Choroid plexus epithelial cell (primary cell): ENCODE data around the gene COP1.

Experiments
- DNase-seq: peaks from one replicate; pipeline ENCODE4 v3.0.0-alpha.2; 2010; ENCODE audit warnings: low read depth
- H3K4me3 ChIP-seq: 2 replicates; pipeline ENCODE4 v1.5.1; 2011; ENCODE audit warnings: low read depth, mild to moderate bottlenecking, control low read depth, low read length, moderate library complexity
- TF ChIP-seq, protein P1 (sequence below): conservative IDR thresholded peaks from 2 replicates; pipeline ENCODE4 v1.5.1; 2011; ENCODE audit warnings: low read depth, mild to moderate bottlenecking, control low read depth, inconsistent platforms, low read length, moderate library complexity

Gene COP1

DNA sequence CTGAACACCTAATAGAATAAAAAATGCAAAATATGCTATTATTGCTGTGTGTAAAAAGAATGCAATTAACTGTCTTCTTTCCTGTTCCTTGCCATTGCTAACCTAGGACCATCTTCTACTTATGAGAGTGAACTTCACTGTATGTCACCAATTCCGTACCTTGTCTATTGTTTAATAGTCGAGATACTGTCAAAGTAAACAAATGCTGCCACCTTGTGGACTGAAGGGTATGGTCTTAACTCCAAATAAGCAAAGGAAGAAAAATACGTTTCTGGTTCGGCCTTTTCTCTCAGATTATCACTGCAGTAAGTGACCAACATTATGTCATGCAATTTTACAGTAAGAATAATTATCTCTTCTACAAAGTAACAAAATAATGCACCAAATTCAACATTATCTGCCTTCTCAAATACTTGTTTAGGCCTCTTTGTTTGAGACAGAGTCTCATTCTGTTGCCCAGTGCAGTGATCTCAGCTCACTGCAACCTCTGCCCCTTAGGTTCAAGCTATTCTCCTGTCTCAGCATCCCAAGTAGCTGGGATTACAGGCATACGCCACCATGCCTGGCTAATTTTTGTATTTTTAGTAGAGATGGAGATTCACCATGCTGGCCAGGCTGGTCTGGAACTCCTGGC lies 133.4 kb downstream of the COP1 start:
- peak; percentile 87 for DNase-seq
- TF ChIP-seq, protein P1, sequence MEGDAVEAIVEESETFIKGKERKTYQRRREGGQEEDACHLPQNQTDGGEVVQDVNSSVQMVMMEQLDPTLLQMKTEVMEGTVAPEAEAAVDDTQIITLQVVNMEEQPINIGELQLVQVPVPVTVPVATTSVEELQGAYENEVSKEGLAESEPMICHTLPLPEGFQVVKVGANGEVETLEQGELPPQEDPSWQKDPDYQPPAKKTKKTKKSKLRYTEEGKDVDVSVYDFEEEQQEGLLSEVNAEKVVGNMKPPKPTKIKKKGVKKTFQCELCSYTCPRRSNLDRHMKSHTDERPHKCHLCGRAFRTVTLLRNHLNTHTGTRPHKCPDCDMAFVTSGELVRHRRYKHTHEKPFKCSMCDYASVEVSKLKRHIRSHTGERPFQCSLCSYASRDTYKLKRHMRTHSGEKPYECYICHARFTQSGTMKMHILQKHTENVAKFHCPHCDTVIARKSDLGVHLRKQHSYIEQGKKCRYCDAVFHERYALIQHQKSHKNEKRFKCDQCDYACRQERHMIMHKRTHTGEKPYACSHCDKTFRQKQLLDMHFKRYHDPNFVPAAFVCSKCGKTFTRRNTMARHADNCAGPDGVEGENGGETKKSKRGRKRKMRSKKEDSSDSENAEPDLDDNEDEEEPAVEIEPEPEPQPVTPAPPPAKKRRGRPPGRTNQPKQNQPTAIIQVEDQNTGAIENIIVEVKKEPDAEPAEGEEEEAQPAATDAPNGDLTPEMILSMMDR = peak; percentile 71
- H3K4me3 ChIP-seq = no peak overlapping the region

DNA sequence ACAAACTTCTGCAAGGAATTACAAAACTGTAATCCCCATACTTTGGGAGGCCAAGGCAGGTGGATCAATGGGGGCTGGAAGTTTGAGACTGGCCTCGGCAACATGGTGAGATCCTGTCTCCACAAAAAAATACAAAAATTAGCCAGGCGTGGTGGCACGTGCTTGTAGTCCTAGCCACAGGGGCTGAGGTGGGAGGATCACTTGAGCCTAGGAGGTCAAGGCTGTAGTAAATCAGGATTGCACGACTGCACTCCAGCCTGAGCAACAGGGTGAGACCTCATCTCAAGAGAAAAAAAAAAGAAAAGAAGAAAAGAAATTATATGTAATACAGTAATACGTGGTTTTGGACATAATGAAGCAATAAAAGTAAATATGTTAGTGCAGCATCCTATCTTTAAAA lies 138.2 kb downstream of the COP1 start:
- H3K4me3 ChIP-seq = no peak overlapping the region
- TF ChIP-seq, protein P1 = no peak
- DNase-seq = no peak

DNA sequence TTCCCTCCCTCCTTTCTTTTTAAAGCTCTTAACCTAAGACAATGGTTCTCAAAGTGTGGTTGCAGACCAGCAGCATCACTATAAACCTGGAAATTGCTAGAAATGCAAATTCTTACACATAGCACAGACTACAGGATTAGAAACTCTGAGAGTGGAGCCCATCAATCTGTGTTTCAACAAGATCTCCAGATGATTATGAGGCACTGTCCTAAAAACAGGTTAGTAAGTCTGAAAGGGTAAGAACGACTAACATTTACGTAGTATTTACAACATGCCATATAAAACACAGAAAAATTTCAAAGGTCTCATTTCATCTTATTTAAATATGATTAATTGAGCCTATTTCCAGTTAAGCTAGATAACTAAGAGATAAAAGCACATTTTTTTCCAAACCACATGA lies 138.8 kb downstream of the COP1 start:
- no peak overlapping the region for H3K4me3 ChIP-seq
- TF ChIP-seq, protein P1 = no peak
- no peak for DNase-seq

DNA sequence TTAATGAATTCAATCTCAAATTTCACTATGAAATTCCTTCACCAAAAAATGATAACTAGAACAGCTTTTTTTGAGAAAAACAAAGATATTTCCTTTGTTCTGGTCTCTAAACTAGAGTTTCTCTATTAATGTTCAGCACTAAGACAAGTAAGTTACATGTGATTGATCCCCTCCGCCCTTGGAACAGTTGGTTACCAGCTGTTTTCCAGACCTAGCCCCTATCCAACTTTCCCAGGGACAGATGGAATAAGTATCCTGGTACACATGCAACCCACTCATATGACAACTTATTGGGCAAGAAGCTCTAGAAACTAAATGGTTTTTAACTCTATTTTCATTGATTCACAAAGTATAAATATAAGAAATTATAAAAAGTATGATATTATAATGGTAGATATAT lies 140.4 kb downstream of the COP1 start:
- DNase-seq = no peak
- no peak overlapping the region for H3K4me3 ChIP-seq
- TF ChIP-seq, protein P1 = no peak

DNA sequence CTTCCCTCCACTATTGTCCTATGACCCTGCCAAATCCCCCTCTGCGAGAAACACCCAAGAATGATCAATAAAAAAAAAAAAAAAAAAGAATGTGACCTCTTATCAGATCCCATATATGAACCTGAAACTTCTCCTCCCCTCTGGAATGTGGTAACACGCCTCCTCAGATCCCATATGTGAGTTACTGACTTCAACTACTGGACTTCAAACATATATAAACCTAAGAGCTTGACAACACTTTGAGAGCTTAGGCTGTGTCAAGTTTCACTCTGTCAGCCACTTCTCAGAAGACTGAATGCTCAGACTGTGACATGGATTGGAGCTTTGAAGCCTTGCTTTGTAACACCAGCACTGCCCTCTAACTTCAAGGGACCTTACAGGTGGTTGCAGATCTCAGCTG lies 148.4 kb downstream of the COP1 start:
- H3K4me3 ChIP-seq = no peak overlapping the region
- DNase-seq = peak; percentile 24
- TF ChIP-seq, protein P1 = no peak

DNA sequence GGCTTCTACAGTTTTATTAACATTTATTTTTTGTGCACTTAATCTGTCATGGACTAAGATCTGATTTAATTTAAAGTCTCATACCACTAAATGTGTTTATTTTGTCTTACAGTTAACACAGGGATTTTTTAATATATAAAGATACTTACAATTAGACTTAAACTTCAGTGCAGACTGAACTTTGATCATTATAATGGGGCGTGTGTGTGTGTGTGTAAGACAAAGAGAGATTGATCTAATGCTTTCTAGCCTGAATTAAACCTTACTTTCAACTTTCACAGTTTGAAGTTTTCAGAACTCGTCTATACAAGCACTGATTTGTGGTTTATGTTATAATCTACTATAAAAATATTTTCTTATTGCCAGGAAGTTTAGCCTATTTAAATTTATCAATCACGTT lies 150.8 kb downstream of the COP1 start:
- TF ChIP-seq, protein P1 = no peak
- no peak for DNase-seq
- H3K4me3 ChIP-seq = no peak overlapping the region

DNA sequence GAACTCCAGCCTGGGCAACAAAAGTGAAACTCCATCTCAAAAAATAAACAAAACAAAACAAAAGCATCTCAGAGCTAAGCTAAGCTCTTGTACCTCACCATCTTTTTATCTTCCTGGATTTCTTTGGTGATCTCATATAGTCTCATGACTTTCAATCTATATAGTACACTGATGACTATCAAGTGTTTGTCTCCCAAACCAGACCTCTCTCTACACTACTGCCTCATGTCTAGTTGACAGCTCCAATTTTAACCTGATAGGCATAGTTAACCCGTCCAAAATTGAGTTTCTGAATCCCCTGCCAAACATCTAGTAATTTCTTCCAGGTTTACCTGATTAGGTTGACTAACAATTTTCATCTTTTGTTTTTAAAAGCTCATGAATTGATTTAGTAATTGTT lies 151.7 kb downstream of the COP1 start:
- H3K4me3 ChIP-seq = no peak overlapping the region
- TF ChIP-seq, protein P1 = no peak
- DNase-seq = no peak
